H1 (cell line): ENCODE data around the gene TMEM107. TPM values are rescaled to one million over a fixed set of nuclear protein-coding genes. Genes with fewer than 3 reads are reported as not detected.
A peak's percentile ranks its signal among the peaks of the same experiment; 100 is the strongest.

ENCODE experiments used
- ATF2 ChIP-seq: IDR thresholded peaks from 2 replicates; pipeline ENCODE4 v1.6.1; 2012; ENCODE audit warnings: low read length, inconsistent platforms
- CREB1 ChIP-seq: IDR thresholded peaks from 2 replicates; pipeline ENCODE4 v1.6.1; 2012; ENCODE audit warnings: inconsistent platforms
- CTCF ChIP-seq, 3 experiments: IDR thresholded peaks; 1 replicate in 2 of 3; 2 replicates in 1 of 3; pipeline versions ENCODE4 v1.5.1 to v1.6.1; 2011; ENCODE audit warnings: low read length in 3 of 3, mild to moderate bottlenecking in 3 of 3, inconsistent platforms in 2 of 3, low read depth in 1 of 3, moderate library complexity in 1 of 3; ENCODE audit not compliant: insufficient read depth in 1 of 3; ENCODE audit errors: control extremely low read depth in 1 of 3
- polyA plus RNA-seq, 7 experiments: library from polyadenylated mRNA; depleted of rRNA in 3 of 7; stranded (reverse) in 5 of 7; unstranded in 2 of 7; fragments of >200 nt in 5 of 7; fragments of 200-250 nt in 2 of 7; gene quantifications; 1 replicate in 5 of 7; 2 replicates in 1 of 7; 4 replicates in 1 of 7; pipeline versions ENCODE4 v1.2.1 to v1.2.3, GENCODE V29; 2011 to 2013; ENCODE audit warnings: missing spikeins in 2 of 7, mixed read lengths in 2 of 7
- total RNA-seq: library from RNA; stranded (reverse); fragmentation: NEBNext Ultra II Directional; extraction: Animal tissue kit (Norgen Biotek cat#: 25700); gene quantifications from 2 replicates; pipeline ENCODE4 v1.2.1, GENCODE V29; 2021

TMEM107 gene
- total and polyA plus RNA-seq, 2 of the 8 experiments (the other 6 are each of a cell fraction or from before 2014, with no cell fraction given) = 17.3 to 21.5 TPM

GRCh38 chr17:8158267-8159031 is 17.7 kb downstream of the TMEM107 start (continued):
- TF ChIP-seq CREB1 = peak; percentile 28; the same call in 1 of the 2 replicates
- TF ChIP-seq ATF2 = no peak
- peak; percentile 60 to 89 (median 85) for TF ChIP-seq CTCF (IDR thresholded peaks at IDR 0.05; ENCODE audit: control extremely low read depth in 1 of 3, insufficient read depth in 1 of 3, low read depth in 1 of 3, low read length in 3 of 3)
